ENCODE results near the gene VBP1. TPM values are rescaled to one million over a fixed set of nuclear protein-coding genes. Genes with fewer than 3 reads are reported as not detected.

Gene VBP1
- total RNA-seq, 4 donors from 2014 or later, result 23.9 to 35.4 (median 29.6) TPM

GRCh38 chrX:155225774-155226173 lies 9.5 kb downstream of the VBP1 start:
- H3K4me3 ChIP-seq, result no peak overlapping the region
- 78 to 88% methylated on average over 3 of the region's 3 CpGs for WGBS, 2 donors

GRCh38 chrX:155231163-155231562 lies 14.9 kb downstream of the VBP1 start:
- Histone ChIP-seq H3K27ac (no peak overlapping the region), H3K9me3 (no peaks in the 10 kb centered on the region), H3K27me3 (no peaks in the 10 kb centered on the region), H3K36me3 (peaks cover 0 to 20% (median 3%) of the 10 kb centered on the region in 3 donors), H3K4me3 (no peak overlapping the region), H3K4me1 (no peaks in the 10 kb centered on the region)
- TF ChIP-seq EP300 (IDR thresholded peaks at IDR 0.05) (no peak), CTCF (IDR thresholded peaks at IDR 0.05) (no peak), POLR2A (IDR thresholded peaks at IDR 0.05) (no peak)
- DNase-seq (ENCODE audit: low spot score in 2 of 2), result no peak

More at GRCh38 chrX:155225774-155226173, 9.5 kb downstream of the VBP1 start:
- no peak overlapping the region for H3K27ac ChIP-seq
- no peaks in the 10 kb centered on the region for H3K4me1 ChIP-seq
- no peaks in the 10 kb centered on the region for H3K27me3 ChIP-seq
- H3K36me3 ChIP-seq, result peaks cover 0 to 23% (median 3%) of the 10 kb centered on the region in 3 donors
- H3K9me3 ChIP-seq, result no peaks in the 10 kb centered on the region
- no peak for DNase-seq (ENCODE audit: low spot score in 2 of 2)
- no peak for TF ChIP-seq POLR2A (IDR thresholded peaks at IDR 0.05)
- no peak for TF ChIP-seq CTCF (IDR thresholded peaks at IDR 0.05)
- no peak for TF ChIP-seq EP300 (IDR thresholded peaks at IDR 0.05)

GRCh38 chrX:155235891-155236290 lies 19.6 kb downstream of the VBP1 start:
- Histone ChIP-seq H3K36me3 (peaks cover 0 to 26% (median 0%) of the 10 kb centered on the region in 3 donors), H3K27ac (no peak overlapping the region), H3K27me3 (no peaks in the 10 kb centered on the region), H3K9me3 (no peaks in the 10 kb centered on the region), H3K4me3 (no peak overlapping the region), H3K4me1 (no peaks in the 10 kb centered on the region)
- DNase-seq (ENCODE audit: low spot score in 2 of 2), result no peak
- no peak for TF ChIP-seq POLR2A (IDR thresholded peaks at IDR 0.05)
- no peak for TF ChIP-seq EP300 (IDR thresholded peaks at IDR 0.05)
- no peak for TF ChIP-seq CTCF (IDR thresholded peaks at IDR 0.05)

- H3K9me3 ChIP-seq, result no peaks in the 10 kb centered on the region
- WGBS, 2 donors, result 81 to 93% methylated on average over 5 of the region's 5 CpGs
- no peaks in the 10 kb centered on the region for H3K27me3 ChIP-seq
- DNase-seq (ENCODE audit: low spot score in 2 of 2), result no peak
- no peak overlapping the region for H3K27ac ChIP-seq
- H3K4me1 ChIP-seq, result no peaks in the 10 kb centered on the region
- no peak overlapping the region for H3K4me3 ChIP-seq
- H3K36me3 ChIP-seq, result peaks cover 0 to 21% (median 0%) of the 10 kb centered on the region in 3 donors
- TF ChIP-seq POLR2A (IDR thresholded peaks at IDR 0.05) (no peak), CTCF (IDR thresholded peaks at IDR 0.05) (no peak), EP300 (IDR thresholded peaks at IDR 0.05) (no peak)
Observed at GRCh38 chrX:155237719-155238118, 21.5 kb downstream of the VBP1 start.

GRCh38 chrX:155242300-155242699 lies 26.0 kb downstream of the VBP1 start:
- no peak for DNase-seq (ENCODE audit: low spot score in 2 of 2)
- WGBS, 2 donors, result 66 to 76% methylated on average over 5 of the region's 5 CpGs
- Histone ChIP-seq H3K9me3 (no peaks in the 10 kb centered on the region), H3K36me3 (peaks cover 0 to 10% (median 0%) of the 10 kb centered on the region in 3 donors), H3K27me3 (no peaks in the 10 kb centered on the region), H3K27ac (no peak overlapping the region), H3K4me1 (no peaks in the 10 kb centered on the region), H3K4me3 (no peak overlapping the region)
- TF ChIP-seq CTCF (IDR thresholded peaks at IDR 0.05) (no peak), EP300 (IDR thresholded peaks at IDR 0.05) (no peak), POLR2A (IDR thresholded peaks at IDR 0.05) (no peak)
